CD4-positive, alpha-beta memory T cell (primary cell): ENCODE results near the gene ASTL. TPM values are rescaled to one million over a fixed set of nuclear protein-coding genes. Genes with fewer than 3 reads are reported as not detected.

ENCODE experiments used
- CTCF ChIA-PET: fragments of 350-600 bp; sonication (Branson Sonifier 250); formaldehyde crosslinking; loops from one replicate; lab custom pipeline; 2021; ENCODE audit warnings: inconsistent platforms; ENCODE audit not compliant: partially characterized antibody; lab: Charles Lee
- POLR2A ChIA-PET: fragments of 350-600 bp; sonication (Branson Sonifier 250); formaldehyde crosslinking; loops from one replicate; lab custom pipeline; 2021; ENCODE audit not compliant: partially characterized antibody; lab: Charles Lee
- DNase-seq, 5 donors: peaks; one replicate each; pipeline versions ENCODE4 v3.0.0 to v3.0.0-alpha.2; 2020 to 2022; ENCODE audit warnings: mixed read lengths in 1 of 5
- H3K27ac ChIP-seq: one replicate; pipeline ENCODE4 v1.7.0; 2013; ENCODE audit warnings: low read depth, low read length
- H3K27me3 ChIP-seq: 2 replicates; pipeline ENCODE4 v1.7.0; 2013; ENCODE audit warnings: mild to moderate bottlenecking, low read length, moderate library complexity; ENCODE audit not compliant: insufficient read depth
- H3K36me3 ChIP-seq: 2 replicates; pipeline ENCODE4 v1.7.0; 2013; ENCODE audit warnings: mild to moderate bottlenecking, low read length, moderate library complexity; ENCODE audit not compliant: insufficient read depth
- H3K4me1 ChIP-seq: 2 replicates; pipeline ENCODE4 v1.7.0; 2013; ENCODE audit warnings: mild to moderate bottlenecking, low read length, moderate library complexity; ENCODE audit not compliant: insufficient read depth
- H3K4me3 ChIP-seq, 2 donors: one replicate each; pipeline ENCODE4 v1.7.0; 2013; ENCODE audit warnings: low read length in 2 of 2, mild to moderate bottlenecking in 1 of 2
- H3K9me3 ChIP-seq, 2 donors: one replicate each; pipeline ENCODE4 v1.7.0; 2013; ENCODE audit warnings: low read length in 2 of 2, control low read depth in 1 of 2; ENCODE audit not compliant: control insufficient read depth in 1 of 2
- H3K27ac Mint-ChIP-seq, 7 donors: one replicate each; pipeline ENCODE4 v1.8.0; 2020 to 2021; ENCODE audit warnings: mixed read lengths in 7 of 7, mild to moderate bottlenecking in 6 of 7, inconsistent platforms in 3 of 7, moderate library complexity in 3 of 7
- H3K27me3 Mint-ChIP-seq, 2 donors: one replicate each; pipeline ENCODE4 v1.8.0; 2020 to 2021; ENCODE audit warnings: mixed read lengths in 2 of 2
- H3K36me3 Mint-ChIP-seq, 2 donors: one replicate each; pipeline ENCODE4 v1.8.0; 2020 to 2021; ENCODE audit warnings: mixed read lengths in 2 of 2, inconsistent platforms in 1 of 2, mild to moderate bottlenecking in 1 of 2
- H3K4me1 Mint-ChIP-seq, 4 donors: one replicate each; pipeline ENCODE4 v1.8.0; 2020 to 2021; ENCODE audit warnings: mixed read lengths in 4 of 4, mild to moderate bottlenecking in 1 of 4
- H3K4me3 Mint-ChIP-seq, 8 donors: one replicate each; pipeline ENCODE4 v1.8.0; 2020 to 2021; ENCODE audit warnings: mixed read lengths in 8 of 8, mild to moderate bottlenecking in 7 of 8, moderate library complexity in 6 of 8, inconsistent platforms in 3 of 8
- H3K9me3 Mint-ChIP-seq, 8 donors: one replicate each; pipeline ENCODE4 v1.8.0; 2020 to 2021; ENCODE audit warnings: mixed read lengths in 8 of 8, mild to moderate bottlenecking in 5 of 8, inconsistent platforms in 3 of 8, moderate library complexity in 1 of 8
- intact Hi-C: fragments of 100-400 bp; cut with micrococcal nuclease; formaldehyde crosslinking; loops from one replicate; pipeline ENCODE4 v1.15.1; 2023
- polyA plus RNA-seq, 2 donors: library from polyadenylated mRNA; unstranded; fragments of 300-500 nt; fragmentation: Illumina TruSeq; gene quantifications; one replicate each; pipeline ENCODE4 v1.2.3, GENCODE V29; 2021
- total RNA-seq, 2 experiments: library from RNA; stranded (reverse); gene quantifications; one replicate each; pipeline ENCODE4 v1.2.3, GENCODE V29; 2021

The ASTL gene
- total and polyA plus RNA-seq, 4 experiments from 2014 or later, result 0.48 to 1.3 TPM; not detected in 2

DNA sequence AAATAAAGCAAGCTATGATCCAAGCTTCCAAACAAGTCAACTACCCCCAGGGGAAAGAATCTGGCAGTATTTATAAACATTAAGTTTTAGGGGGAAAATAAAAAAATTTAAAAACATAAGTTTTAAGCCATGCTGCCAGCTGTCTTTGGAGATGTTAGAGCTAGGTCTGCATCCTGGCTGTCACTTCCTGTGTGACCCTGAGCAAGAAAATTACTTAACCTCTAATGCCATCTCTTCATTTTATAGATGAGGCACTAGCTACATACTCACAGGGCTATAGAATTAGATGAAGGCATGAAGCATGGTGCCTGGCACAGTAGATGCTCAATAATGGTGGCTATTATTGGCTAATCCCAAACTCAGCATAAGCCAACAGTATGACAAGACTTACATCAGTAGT lies 42.2 kb upstream of the ASTL start:
- POLR2A ChIA-PET, result interaction anchor here (1.1 kb wide), 1 partner anchor 42 kb away, joined by 4 read pairs; no protein-coding TSS in a partner anchor
- peaks cover 13 to 16% of the 10 kb centered on the region in 2 donors for H3K36me3 Mint-ChIP-seq
- peaks cover 0 to 5% (median 3%) of the 10 kb centered on the region in 4 donors for H3K4me1 Mint-ChIP-seq
- peaks cover 7% of the 10 kb centered on the region for H3K36me3 ChIP-seq
- no peaks in the 10 kb centered on the region for H3K27me3 ChIP-seq
- no peak overlapping the region for H3K27ac ChIP-seq
- no peak overlapping the region for H3K4me3 ChIP-seq
- no peaks in the 10 kb centered on the region for H3K27me3 Mint-ChIP-seq
- CTCF ChIA-PET, result interaction anchor here (0.9 to 3.6 kb wide), 2 partner anchors 40 to 43 kb away, joined by 3 to 39 read pairs; partner anchors contain the start of gene ASTL
- no peaks in the 10 kb centered on the region for H3K4me1 ChIP-seq
- no peak for DNase-seq
- intact Hi-C loops, result no loop called here
- H3K9me3 ChIP-seq, result no peaks in the 10 kb centered on the region
- no peaks in the 10 kb centered on the region for H3K9me3 Mint-ChIP-seq
- H3K27ac Mint-ChIP-seq, result no peak overlapping the region
- no peak overlapping the region for H3K4me3 Mint-ChIP-seq

DNA sequence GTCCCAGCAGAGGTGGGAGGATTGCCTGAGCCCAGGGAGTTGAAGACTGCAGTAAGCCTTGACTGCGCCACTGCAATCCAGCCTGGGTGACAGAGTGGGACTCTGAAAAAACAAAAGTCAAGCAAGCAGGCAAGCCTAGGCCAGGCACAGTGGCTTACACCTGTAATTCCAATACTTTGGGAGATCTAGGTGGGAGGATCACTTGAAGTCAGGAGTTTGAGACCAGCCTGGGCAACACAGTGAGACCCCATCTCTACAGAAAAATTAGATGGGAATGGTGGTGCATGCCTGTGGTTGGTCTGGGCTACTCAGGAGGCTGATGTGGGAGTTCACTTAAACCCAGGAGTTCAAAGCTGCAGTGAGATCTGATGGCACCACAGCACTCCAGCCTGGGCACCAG lies 41.7 kb upstream of the ASTL start:
- DNase-seq, result no peak
- POLR2A ChIA-PET, result interaction anchor here (1.1 kb wide), 1 partner anchor 41 kb away, joined by 4 read pairs; no protein-coding TSS in a partner anchor

DNA sequence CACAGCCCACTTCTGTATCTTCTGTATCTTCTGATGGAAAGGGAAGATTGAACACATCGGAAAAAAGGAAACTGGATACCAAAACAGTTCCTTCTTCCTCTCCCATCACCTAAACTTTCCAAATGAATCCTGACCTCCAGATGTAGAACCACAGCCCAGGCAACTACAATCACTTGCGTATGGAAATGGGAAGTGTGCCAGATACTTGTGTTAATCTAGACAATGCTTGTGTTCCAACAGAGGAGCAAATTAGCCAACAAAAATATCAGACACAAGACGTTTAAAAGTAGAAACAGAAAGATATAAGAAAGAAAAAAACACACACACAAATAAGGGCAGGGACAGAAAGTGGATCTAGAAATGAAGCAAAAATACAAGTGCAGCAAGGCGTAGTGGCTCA lies 38.4 kb upstream of the ASTL start:
- Mint-ChIP-seq H3K36me3 (no peaks in the 10 kb centered on the region), H3K4me1 (peaks cover 5 to 9% (median 7%) of the 10 kb centered on the region in 4 donors), H3K9me3 (no peaks in the 10 kb centered on the region), H3K4me3 (no peak overlapping the region), H3K27ac (peak overlapping the region in 1 of 7 donors; percentile 27), H3K27me3 (no peaks in the 10 kb centered on the region)
- no peak for DNase-seq
- ChIA-PET CTCF (interaction anchor here (6.0 to 10.2 kb wide), 2 partner anchors 16 to 35 kb away, joined by 60 to 648 read pairs; partner anchors contain the start of genes ASTL and DUSP2), POLR2A (interaction anchor here (4.1 to 5.9 kb wide), 2 partner anchors 31 to 39 kb away, joined by 92 to 113 read pairs; partner anchors contain the start of genes ASTL and DUSP2)
- no peaks in the 10 kb centered on the region for H3K36me3 ChIP-seq
- no peaks in the 10 kb centered on the region for H3K9me3 ChIP-seq
- H3K27me3 ChIP-seq, result no peaks in the 10 kb centered on the region
- H3K27ac ChIP-seq, result no peak overlapping the region
- intact Hi-C loops, result loop anchor here (10.0 kb wide), 1 partner anchor 152 kb away; no protein-coding TSS in a partner anchor
- peaks cover 5% of the 10 kb centered on the region for H3K4me1 ChIP-seq
- H3K4me3 ChIP-seq, result no peak overlapping the region

More for the DNA sequence above, 41.7 kb upstream of the ASTL start:
- Histone ChIP-seq H3K27ac (no peak overlapping the region), H3K27me3 (no peaks in the 10 kb centered on the region), H3K4me1 (no peaks in the 10 kb centered on the region), H3K36me3 (peaks cover 2% of the 10 kb centered on the region), H3K9me3 (no peaks in the 10 kb centered on the region), H3K4me3 (no peak overlapping the region)
- intact Hi-C loops, result no loop called here
- H3K36me3 Mint-ChIP-seq, result peaks cover 8 to 11% of the 10 kb centered on the region in 2 donors
- H3K9me3 Mint-ChIP-seq, result no peaks in the 10 kb centered on the region
- CTCF ChIA-PET, result interaction anchor here (0.9 to 3.6 kb wide), 2 partner anchors 39 to 42 kb away, joined by 3 to 39 read pairs; partner anchors contain the start of gene ASTL
- H3K27me3 Mint-ChIP-seq, result no peaks in the 10 kb centered on the region
- H3K4me3 Mint-ChIP-seq, result no peak overlapping the region
- H3K4me1 Mint-ChIP-seq, result peaks cover 0 to 5% (median 3%) of the 10 kb centered on the region in 4 donors
- no peak overlapping the region for H3K27ac Mint-ChIP-seq

DNA sequence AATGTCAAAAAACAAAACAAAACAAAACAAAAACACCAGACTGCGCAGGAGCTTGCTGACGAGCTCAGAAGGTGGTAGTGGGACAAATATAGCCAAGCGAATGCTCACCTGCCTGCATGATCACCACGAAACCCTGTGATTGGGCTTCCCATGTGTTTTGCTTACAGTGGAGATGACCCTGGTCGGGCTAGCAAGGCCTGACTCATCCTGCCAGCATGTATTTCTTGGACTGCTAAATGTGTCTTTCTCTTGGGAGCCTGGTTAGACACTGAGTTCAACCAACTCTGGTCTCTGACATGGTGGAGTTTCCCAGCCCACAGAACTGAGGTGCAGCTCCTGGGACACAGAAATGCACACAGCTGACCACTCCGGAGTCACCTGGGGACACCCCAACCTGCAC lies 37.6 kb upstream of the ASTL start:
- ChIA-PET POLR2A (interaction anchor here (1.3 to 5.9 kb wide), 4 partner anchors 25 to 38 kb away, joined by 3 to 113 read pairs (median 52); partner anchors contain the start of genes ASTL, DUSP2 and STARD7), CTCF (interaction anchor here (0.9 to 10.2 kb wide), 7 partner anchors 15 to 66 kb away, joined by 3 to 648 read pairs (median 19); partner anchors contain the start of genes ADRA2B, ASTL and DUSP2)
- Mint-ChIP-seq H3K4me3 (no peak overlapping the region), H3K9me3 (no peaks in the 10 kb centered on the region), H3K36me3 (no peaks in the 10 kb centered on the region), H3K4me1 (peaks cover 5 to 9% (median 7%) of the 10 kb centered on the region in 4 donors), H3K27me3 (no peaks in the 10 kb centered on the region), H3K27ac (no peak overlapping the region)
- H3K36me3 ChIP-seq, result no peaks in the 10 kb centered on the region
- no peak overlapping the region for H3K4me3 ChIP-seq
- H3K27ac ChIP-seq, result no peak overlapping the region
- no peak for DNase-seq
- no peaks in the 10 kb centered on the region for H3K27me3 ChIP-seq
- intact Hi-C loops, result loop anchor here (10.0 kb wide), 1 partner anchor 151 kb away; no protein-coding TSS in a partner anchor
- H3K4me1 ChIP-seq, result peaks cover 5% of the 10 kb centered on the region
- H3K9me3 ChIP-seq, result no peaks in the 10 kb centered on the region

DNA sequence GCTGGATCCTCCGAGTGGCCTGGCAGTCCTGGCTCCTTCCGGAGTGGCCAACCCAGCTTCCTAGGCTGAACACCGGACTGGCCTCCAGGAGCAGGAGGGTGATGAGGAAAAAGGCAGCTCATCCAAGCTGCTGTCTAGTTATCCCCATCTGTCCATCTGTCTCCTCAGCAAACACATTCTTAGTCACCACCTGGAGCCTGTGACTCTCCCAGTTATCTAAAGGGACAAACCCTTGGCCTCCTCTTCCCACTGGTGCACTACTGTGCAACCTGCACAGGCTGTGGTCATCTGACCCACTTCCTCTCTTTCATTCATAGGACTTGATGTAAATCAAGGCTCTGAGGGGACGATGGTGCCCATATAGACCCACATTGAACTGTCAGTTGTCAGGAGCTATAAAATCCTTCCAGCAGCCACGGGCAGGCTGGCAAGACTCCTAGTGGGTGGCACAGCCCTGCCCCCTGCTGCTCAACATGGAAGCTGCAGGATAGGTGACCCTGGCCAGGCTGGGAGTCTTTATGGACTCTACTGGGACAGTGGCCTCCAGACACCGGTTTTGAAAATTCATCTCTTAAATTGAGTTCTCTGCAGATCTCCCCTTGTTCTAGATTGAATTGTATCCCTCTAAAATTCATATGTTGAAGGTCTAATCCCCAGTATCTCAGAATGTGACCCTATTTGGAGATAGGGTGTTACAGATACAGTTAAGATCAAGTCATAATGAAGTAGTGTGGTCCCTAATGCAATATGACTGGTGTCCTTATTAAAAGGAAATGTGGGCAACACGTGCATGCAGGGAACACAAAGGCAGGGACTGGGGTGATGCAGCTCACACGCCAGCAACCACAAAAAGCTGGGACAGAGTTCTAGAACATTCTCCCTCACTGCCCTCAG lies 36.2 kb upstream of the ASTL start:
- no peaks in the 10 kb centered on the region for H3K36me3 ChIP-seq
- H3K4me3 ChIP-seq, result no peak overlapping the region
- ChIA-PET POLR2A (interaction anchor here (0.6 to 5.9 kb wide), 12 partner anchors 11 to 526 kb away, joined by 3 to 113 read pairs (median 5); partner anchors contain the start of genes ASTL, DUSP2 and STARD7), CTCF (interaction anchor here (0.6 to 10.2 kb wide), 35 partner anchors 10 to 337 kb away, joined by 3 to 648 read pairs (median 5); partner anchors contain the start of genes ADRA2B, ANKRD36C, ASTL and DUSP2)
- peak; percentile 78 to 83 (median 79) for DNase-seq
- H3K27ac ChIP-seq, result no peak overlapping the region
- H3K36me3 Mint-ChIP-seq, result no peaks in the 10 kb centered on the region
- H3K9me3 Mint-ChIP-seq, result peaks cover 0 to under 1% (median 0%) of the 10 kb centered on the region in 8 donors
- H3K9me3 ChIP-seq, result no peaks in the 10 kb centered on the region
- H3K4me3 Mint-ChIP-seq, result no peak overlapping the region
- intact Hi-C loops, result loop anchor here (1.0 to 10.0 kb wide), 2 partner anchors 36 to 150 kb away; partner anchors contain the start of gene ASTL
- H3K27ac Mint-ChIP-seq, result peak overlapping the region in 6 of 7 donors; percentile 25 to 89 (median 70)
- H3K4me1 ChIP-seq, result peaks cover 5% of the 10 kb centered on the region
- H3K27me3 Mint-ChIP-seq, result no peaks in the 10 kb centered on the region
- H3K27me3 ChIP-seq, result no peaks in the 10 kb centered on the region
- peaks cover 5 to 6% (median 5%) of the 10 kb centered on the region in 4 donors for H3K4me1 Mint-ChIP-seq

DNA sequence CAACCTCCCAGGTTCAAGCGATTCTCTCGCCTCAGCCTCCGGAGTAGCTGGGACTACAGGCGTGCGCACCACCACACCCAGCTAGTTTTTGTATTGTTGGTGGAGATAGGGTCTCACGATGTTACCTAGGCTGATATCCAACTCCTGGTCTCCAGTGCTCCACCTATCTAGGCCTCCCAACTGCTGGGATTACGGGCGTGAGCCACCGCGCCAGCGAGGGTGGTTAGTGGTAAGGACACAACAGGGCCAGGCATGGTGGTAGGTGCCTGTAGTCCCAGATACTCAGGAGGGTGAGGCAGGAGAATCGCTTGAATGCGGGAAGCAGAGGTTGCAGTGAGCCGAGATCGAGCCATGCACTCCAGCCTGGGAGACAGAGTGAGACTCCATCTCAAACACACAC lies 33.5 kb upstream of the ASTL start:
- Mint-ChIP-seq H3K36me3 (no peaks in the 10 kb centered on the region), H3K4me3 (no peak overlapping the region), H3K9me3 (peaks cover 0 to 6% (median 0%) of the 10 kb centered on the region in 8 donors), H3K27me3 (no peaks in the 10 kb centered on the region), H3K27ac (peak overlapping the region in 2 of 7 donors; percentile 22 to 66), H3K4me1 (peaks cover 5 to 13% (median 7%) of the 10 kb centered on the region in 4 donors)
- no peaks in the 10 kb centered on the region for H3K9me3 ChIP-seq
- DNase-seq, result no peak
- ChIA-PET CTCF (interaction anchor here (1.8 to 10.2 kb wide), 3 partner anchors 11 to 179 kb away, joined by 4 to 648 read pairs (median 60); partner anchors contain the start of genes ASTL and DUSP2), POLR2A (interaction anchor here (2.2 kb wide), 1 partner anchor 33 kb away, joined by 7 read pairs; the partner anchor contains the start of gene ASTL)
- no peaks in the 10 kb centered on the region for H3K27me3 ChIP-seq
- no peaks in the 10 kb centered on the region for H3K36me3 ChIP-seq
- intact Hi-C loops, result loop anchor here (10.0 kb wide), 1 partner anchor 147 kb away; no protein-coding TSS in a partner anchor
- H3K27ac ChIP-seq, result no peak overlapping the region
- H3K4me1 ChIP-seq, result peaks cover 5% of the 10 kb centered on the region
- no peak overlapping the region for H3K4me3 ChIP-seq
